Stomach (tissue), 19 donors: ENCODE measurements around the gene MAP3K12. TPM values are rescaled to one million over a fixed set of nuclear protein-coding genes. Genes with fewer than 3 reads are reported as not detected.
A peak's percentile ranks its signal among the peaks of the same experiment; 100 is the strongest.
"Not testable (repeated sequence)": the region's sequence is repeated elsewhere in the genome, so short reads cannot be mapped to it uniquely, and the experiment has no call there.

Source experiments
- DNase-seq, 2 donors: peaks; one replicate each; pipeline versions ENCODE4 v3.0.0 to v3.0.0-alpha.2; 2013 to 2019
- H3K27ac ChIP-seq, 5 donors: fragments of 200-600 bp in 4 of 5; sonication (generic) in 4 of 5; one replicate each; pipeline ENCODE4 v1.5.1; 2013 to 2019; ENCODE audit warnings: mild to moderate bottlenecking in 1 of 5, moderate library complexity in 1 of 5
- H3K27me3 ChIP-seq, 3 donors: fragments of 200-600 bp; sonication (generic); one replicate each; pipeline ENCODE4 v1.5.1; 2017 to 2019; ENCODE audit warnings: mixed run types in 1 of 3
- H3K36me3 ChIP-seq, 4 donors: fragments of 200-600 bp; sonication (generic); 1 replicate in 3 of 4; 2 replicates in 1 of 4; pipeline ENCODE4 v1.5.1; 2016 to 2019
- H3K4me1 ChIP-seq, 4 donors: fragments of 200-600 bp; sonication (generic); one replicate each; pipeline ENCODE4 v1.5.1; 2016 to 2019
- H3K4me3 ChIP-seq, 4 donors: fragments of 200-600 bp; sonication (generic) in 3 of 4; one replicate each; pipeline ENCODE4 v1.5.1; 2016 to 2019; ENCODE audit warnings: mild to moderate bottlenecking in 1 of 4
- H3K9me3 ChIP-seq, 4 donors: fragments of 200-600 bp; sonication (generic); one replicate each; pipeline ENCODE4 v1.5.1; 2016 to 2019
- EP300 ChIP-seq: sonication (generic); formaldehyde crosslinking; IDR thresholded peaks from one replicate; pipeline ENCODE4 v1.6.1; 2017; ENCODE audit warnings: antibody characterized with exemption
- POLR2A ChIP-seq, 4 donors: fragments of 450-650 bp; IDR thresholded peaks; one replicate each; pipeline ENCODE4 v1.6.1; 2016; ENCODE audit warnings: antibody characterized with exemption in 4 of 4, control low read depth in 2 of 4, mild to moderate bottlenecking in 1 of 4, moderate library complexity in 1 of 4
- POLR2AphosphoS5 ChIP-seq, 3 donors: sonication (generic); formaldehyde crosslinking; IDR thresholded peaks; one replicate each; pipeline ENCODE4 v1.6.1; 2016; ENCODE audit warnings: antibody characterized with exemption in 3 of 3
- WGBS, 5 donors: extraction: QIAGEN DNeasy Blood & Tissue Kit in 3 of 5; methylation state at CpG; one replicate each; pipeline versions ENCODE4 v1.1.5 to v1.1.7; 2013 to 2018; 5-methylcytosine and 5-hydroxymethylcytosine counted together
- intact Hi-C: fragments of 100-400 bp; cut with DNase I; formaldehyde crosslinking; loops from one replicate; pipeline ENCODE4 v1.15.1; 2023; ENCODE audit warnings: low total_unique reads
- long read RNA-seq, 10 donors: transcript quantifications; one replicate each; lab custom pipeline, GENCODE V29; 2026
- polyA plus RNA-seq, 3 donors: library from polyadenylated mRNA; stranded (reverse); fragments of 200-250 nt; gene quantifications; one replicate each; pipeline ENCODE4 v1.2.3, GENCODE V29; 2013
- total RNA-seq, 5 donors: library from RNA; depleted of rRNA; stranded (reverse); fragments of >200 nt; gene quantifications; one replicate each; pipeline versions ENCODE4 v1.1.0 to v1.2.3, GENCODE V29; 2014 to 2016
- TF ChIP-seq, protein P1 (sequence below), 7 experiments: fragments of 450-650 bp in 4 of 7; fragments of 200-600 bp in 3 of 7; sonication (generic) in 3 of 7; IDR thresholded peaks; one replicate each; pipeline ENCODE4 v1.5.1; 2016 to 2019; ENCODE audit warnings: antibody characterized with exemption in 7 of 7, control low read depth in 2 of 7, mild to moderate bottlenecking in 1 of 7
- donor health status: healthy with polysubstance abuse.
- donor health status: Bipolar disorder and iron deficiency.
- donor health status: healthy.

The MAP3K12 gene, protein sequence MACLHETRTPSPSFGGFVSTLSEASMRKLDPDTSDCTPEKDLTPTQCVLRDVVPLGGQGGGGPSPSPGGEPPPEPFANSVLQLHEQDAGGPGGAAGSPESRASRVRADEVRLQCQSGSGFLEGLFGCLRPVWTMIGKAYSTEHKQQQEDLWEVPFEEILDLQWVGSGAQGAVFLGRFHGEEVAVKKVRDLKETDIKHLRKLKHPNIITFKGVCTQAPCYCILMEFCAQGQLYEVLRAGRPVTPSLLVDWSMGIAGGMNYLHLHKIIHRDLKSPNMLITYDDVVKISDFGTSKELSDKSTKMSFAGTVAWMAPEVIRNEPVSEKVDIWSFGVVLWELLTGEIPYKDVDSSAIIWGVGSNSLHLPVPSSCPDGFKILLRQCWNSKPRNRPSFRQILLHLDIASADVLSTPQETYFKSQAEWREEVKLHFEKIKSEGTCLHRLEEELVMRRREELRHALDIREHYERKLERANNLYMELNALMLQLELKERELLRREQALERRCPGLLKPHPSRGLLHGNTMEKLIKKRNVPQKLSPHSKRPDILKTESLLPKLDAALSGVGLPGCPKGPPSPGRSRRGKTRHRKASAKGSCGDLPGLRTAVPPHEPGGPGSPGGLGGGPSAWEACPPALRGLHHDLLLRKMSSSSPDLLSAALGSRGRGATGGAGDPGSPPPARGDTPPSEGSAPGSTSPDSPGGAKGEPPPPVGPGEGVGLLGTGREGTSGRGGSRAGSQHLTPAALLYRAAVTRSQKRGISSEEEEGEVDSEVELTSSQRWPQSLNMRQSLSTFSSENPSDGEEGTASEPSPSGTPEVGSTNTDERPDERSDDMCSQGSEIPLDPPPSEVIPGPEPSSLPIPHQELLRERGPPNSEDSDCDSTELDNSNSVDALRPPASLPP
- total RNA-seq = 100 to 1,000 TPM in 1 of 5 donors, 10 to 100 TPM in 4; 13.2 to 279 (median 43.3) TPM
- 1 to 10 TPM; 5.4 to 9.8 (median 6.0) TPM for polyA plus RNA-seq
- long read RNA-seq, donor 1, partial matches to known transcripts = 385 of 422 reads
- long read RNA-seq, donor 1, other reads (novel, unspliced or antisense) = 37 of 422 reads
- long read RNA-seq, donor 2 = 0 reads
- long read RNA-seq, donor 3, partial matches to known transcripts = 0 of 2 reads
- long read RNA-seq, donor 3, other reads (novel, unspliced or antisense) = 0 of 2 reads
- long read RNA-seq, donor 4 = 0 reads
- long read RNA-seq, donor 5, full-length matches to known transcripts = 1 of 1 reads
- long read RNA-seq, donor 5, partial matches to known transcripts = 0 of 1 reads
- long read RNA-seq, donor 5, other reads (novel, unspliced or antisense) = 0 of 1 reads
- long read RNA-seq, donor 6, partial matches to known transcripts = 0 of 5 reads
- long read RNA-seq, donor 6, other reads (novel, unspliced or antisense) = 0 of 5 reads
- long read RNA-seq, donor 7 = 0 reads
- long read RNA-seq, donor 8, partial matches to known transcripts = 0 of 2 reads
- long read RNA-seq, donor 8, other reads (novel, unspliced or antisense) = 0 of 2 reads
- long read RNA-seq, donor 9, partial matches to known transcripts = 0 of 1 reads
- long read RNA-seq, donor 9, other reads (novel, unspliced or antisense) = 0 of 1 reads
- long read RNA-seq, donor 10, partial matches to known transcripts = 62 of 78 reads
- long read RNA-seq, donor 10, other reads (novel, unspliced or antisense) = 15 of 78 reads

DNA sequence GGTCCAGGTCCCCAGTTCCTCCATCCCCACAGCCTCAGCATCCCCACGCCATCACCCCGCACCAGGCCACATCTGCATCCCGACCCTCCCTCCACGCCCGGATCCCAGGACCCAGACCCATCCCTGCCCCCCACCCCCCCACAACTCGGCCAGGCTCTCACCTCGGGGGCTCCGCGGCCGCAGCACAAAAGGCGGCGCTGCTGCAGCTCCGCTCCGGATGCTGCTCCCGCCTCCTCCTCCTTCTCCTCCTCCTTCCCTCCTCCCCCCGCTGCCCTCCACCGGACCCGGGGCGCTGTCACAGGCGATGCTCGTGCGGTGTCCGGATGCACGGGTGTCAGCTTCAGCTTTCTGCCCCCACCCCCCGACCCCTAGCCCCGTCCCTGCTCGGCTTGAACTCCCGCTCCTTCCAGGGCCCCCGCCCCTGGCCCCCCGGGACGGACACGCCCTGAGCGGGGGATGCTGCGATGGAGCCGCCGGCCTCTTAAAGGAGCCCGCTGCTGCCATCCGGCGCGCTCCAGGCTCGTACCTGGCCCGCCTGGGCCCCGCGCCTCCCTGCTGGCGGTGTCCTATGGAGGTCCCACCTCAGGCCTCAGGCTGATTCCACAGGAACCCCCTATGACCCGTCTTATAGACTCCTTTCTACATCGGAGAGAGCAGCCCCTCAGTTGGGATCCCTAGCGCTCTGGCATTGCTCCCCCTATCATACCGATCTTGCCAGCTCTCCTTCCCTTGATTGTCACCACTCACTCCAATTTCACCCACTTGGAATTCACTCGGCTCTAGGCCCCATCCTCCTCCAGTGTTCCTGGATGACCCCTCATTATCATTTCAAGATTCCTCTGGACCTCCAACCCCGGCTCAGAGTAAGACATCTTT lies at the start of gene MAP3K12:
TSS of gene MAP3K12 (minus strand) at position 193 of the 876 bp plus-strand sequence. CDS start 12,067 bp downstream, outside the sequence.
- intact Hi-C loops = no loop called here
- no peaks in the 10 kb centered on the region for H3K27me3 ChIP-seq
- DNase-seq = peak; percentile 48 to 85
- peaks cover 0 to 12% (median 9%) of the 10 kb centered on the region in 4 donors for H3K36me3 ChIP-seq
- WGBS, 5 donors = 1 to 2% (median 1%) methylated on average over 29 to 51 of the region's 51 CpGs
- peak within 1 kb of the TSS; percentile 47 to 71 (median 64) for H3K4me3 ChIP-seq
- H3K27ac ChIP-seq = peak within 1 kb of the TSS; percentile 87 to 98 (median 98)
- no peaks in the 10 kb centered on the region for H3K9me3 ChIP-seq
- H3K4me1 ChIP-seq = peaks cover 36 to 69% (median 46%) of the 10 kb centered on the region in 4 donors
- no peak for TF ChIP-seq POLR2AphosphoS5 (IDR thresholded peaks at IDR 0.05)
- TF ChIP-seq, protein P1, sequence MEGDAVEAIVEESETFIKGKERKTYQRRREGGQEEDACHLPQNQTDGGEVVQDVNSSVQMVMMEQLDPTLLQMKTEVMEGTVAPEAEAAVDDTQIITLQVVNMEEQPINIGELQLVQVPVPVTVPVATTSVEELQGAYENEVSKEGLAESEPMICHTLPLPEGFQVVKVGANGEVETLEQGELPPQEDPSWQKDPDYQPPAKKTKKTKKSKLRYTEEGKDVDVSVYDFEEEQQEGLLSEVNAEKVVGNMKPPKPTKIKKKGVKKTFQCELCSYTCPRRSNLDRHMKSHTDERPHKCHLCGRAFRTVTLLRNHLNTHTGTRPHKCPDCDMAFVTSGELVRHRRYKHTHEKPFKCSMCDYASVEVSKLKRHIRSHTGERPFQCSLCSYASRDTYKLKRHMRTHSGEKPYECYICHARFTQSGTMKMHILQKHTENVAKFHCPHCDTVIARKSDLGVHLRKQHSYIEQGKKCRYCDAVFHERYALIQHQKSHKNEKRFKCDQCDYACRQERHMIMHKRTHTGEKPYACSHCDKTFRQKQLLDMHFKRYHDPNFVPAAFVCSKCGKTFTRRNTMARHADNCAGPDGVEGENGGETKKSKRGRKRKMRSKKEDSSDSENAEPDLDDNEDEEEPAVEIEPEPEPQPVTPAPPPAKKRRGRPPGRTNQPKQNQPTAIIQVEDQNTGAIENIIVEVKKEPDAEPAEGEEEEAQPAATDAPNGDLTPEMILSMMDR (IDR thresholded peaks at IDR 0.05) = no peak
- no peak for TF ChIP-seq EP300
- TF ChIP-seq POLR2A (IDR thresholded peaks at IDR 0.05) = no peak

DNA sequence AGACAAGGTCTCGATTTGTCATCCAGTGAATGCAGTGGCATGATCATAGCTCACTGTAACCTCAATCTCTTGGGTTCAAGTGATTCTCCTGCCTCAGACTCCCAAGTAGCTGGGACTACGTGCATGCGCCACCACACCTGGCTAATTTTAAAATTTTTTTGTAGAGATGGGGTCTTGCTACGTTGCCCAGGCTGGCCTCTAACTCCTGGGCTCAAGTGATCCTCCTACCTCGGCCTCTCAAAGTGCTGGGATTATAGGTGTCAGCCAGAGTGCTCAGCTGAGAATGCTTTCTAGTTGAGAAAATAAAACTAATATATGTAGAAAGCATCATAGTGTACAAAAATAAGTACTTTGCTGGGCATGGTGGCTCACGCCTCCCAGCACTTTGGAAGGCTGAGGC lies 49.1 kb upstream of the MAP3K12 start:
- not testable (repeated sequence) for H3K4me3 ChIP-seq, DNase-seq, H3K9me3 ChIP-seq, H3K27me3 ChIP-seq, H3K27ac ChIP-seq
- intact Hi-C loops = loop anchor here (5.0 kb wide), 1 partner anchor 129 kb away; the partner anchor contains the start of gene ATP5MC2
- 96 to 99% (median 98%) methylated on average over 6 of the region's 6 CpGs for WGBS, 5 donors
- peaks cover 0 to 31% (median 5%) of the 10 kb centered on the region in 4 donors for H3K4me1 ChIP-seq
- peaks cover 32 to 66% (median 65%) of the 10 kb centered on the region in 4 donors for H3K36me3 ChIP-seq

DNA sequence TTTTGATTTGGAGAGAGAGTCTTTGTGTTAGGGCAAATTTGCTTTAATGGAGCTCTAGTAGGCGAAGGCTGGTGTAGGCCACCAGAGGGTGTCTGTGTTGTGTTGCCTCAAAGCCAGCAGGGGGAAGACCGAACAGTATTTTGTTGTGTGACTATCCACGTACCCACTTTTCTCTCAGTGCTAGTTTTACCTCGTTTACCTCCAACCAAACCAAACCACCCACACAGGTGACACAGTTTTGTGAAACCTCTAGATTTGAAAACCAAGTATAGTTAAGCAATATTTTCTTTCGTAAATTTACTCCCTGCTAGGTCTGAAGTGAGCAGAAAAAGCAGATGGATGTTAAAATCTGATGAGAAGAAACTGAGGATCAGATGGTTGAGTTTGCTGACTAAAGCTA lies 44.3 kb upstream of the MAP3K12 start:
- Histone ChIP-seq H3K9me3 (no peaks in the 10 kb centered on the region), H3K27me3 (no peaks in the 10 kb centered on the region), H3K4me1 (peaks cover 7 to 32% (median 15%) of the 10 kb centered on the region in 4 donors), H3K36me3 (peaks cover 20 to 74% (median 70%) of the 10 kb centered on the region in 4 donors), H3K27ac (peak overlapping the region in 3 of 5 donors; percentile 60 to 66 (median 66)), H3K4me3 (no peak overlapping the region)
- intact Hi-C loops = no loop called here
- TF ChIP-seq EP300 (no peak), POLR2A (IDR thresholded peaks at IDR 0.05) (no peak), POLR2AphosphoS5 (IDR thresholded peaks at IDR 0.05) (peak in 1 of 3 donors; percentile 66)
- TF ChIP-seq, protein P1 (IDR thresholded peaks at IDR 0.05) = peak in 5 of 7 experiments; percentile 71 to 92 (median 85)
- whole genome bisulfite sequencing, 5 donors = 18 to 25% (median 23%) methylated on average over 5 of the region's 5 CpGs
- DNase-seq = peak; percentile 48 to 88
